Muscle layer of duodenum (tissue), 2 donors: Measurements from ENCODE around the gene EFNA2.
"Not testable (repeated sequence)": the region's sequence is repeated elsewhere in the genome, so short reads cannot be mapped to it uniquely, and the experiment has no call there.

Experiments
- H3K27ac ChIP-seq: one replicate; pipeline ENCODE4 v1.7.0; 2013; ENCODE audit warnings: mild to moderate bottlenecking, low read length
- H3K27me3 ChIP-seq: one replicate; pipeline ENCODE4 v1.7.0; 2013; ENCODE audit warnings: low read depth, mild to moderate bottlenecking, control low read depth, low read length
- H3K36me3 ChIP-seq, 2 donors: one replicate each; pipeline ENCODE4 v1.7.0; 2013; ENCODE audit warnings: low read length in 2 of 2, control low read depth in 1 of 2, mild to moderate bottlenecking in 1 of 2; ENCODE audit not compliant: insufficient read depth in 2 of 2, control insufficient read depth in 1 of 2
- H3K4me1 ChIP-seq, 2 donors: one replicate each; pipeline ENCODE4 v1.7.0; 2013; ENCODE audit warnings: low read length in 2 of 2, mild to moderate bottlenecking in 2 of 2, control low read depth in 1 of 2, moderate library complexity in 1 of 2; ENCODE audit not compliant: insufficient read depth in 2 of 2, control insufficient read depth in 1 of 2
- H3K4me3 ChIP-seq, 2 donors: one replicate each; pipeline ENCODE4 v1.7.0; 2013; ENCODE audit warnings: low read length in 2 of 2, low read depth in 1 of 2, mild to moderate bottlenecking in 1 of 2
- H3K9me3 ChIP-seq, 2 donors: one replicate each; pipeline ENCODE4 v1.7.0; 2013; ENCODE audit warnings: low read length in 2 of 2, control low read depth in 1 of 2, mild to moderate bottlenecking in 1 of 2; ENCODE audit not compliant: control insufficient read depth in 1 of 2
- donor health status: healthy.

Gene EFNA2

DNA sequence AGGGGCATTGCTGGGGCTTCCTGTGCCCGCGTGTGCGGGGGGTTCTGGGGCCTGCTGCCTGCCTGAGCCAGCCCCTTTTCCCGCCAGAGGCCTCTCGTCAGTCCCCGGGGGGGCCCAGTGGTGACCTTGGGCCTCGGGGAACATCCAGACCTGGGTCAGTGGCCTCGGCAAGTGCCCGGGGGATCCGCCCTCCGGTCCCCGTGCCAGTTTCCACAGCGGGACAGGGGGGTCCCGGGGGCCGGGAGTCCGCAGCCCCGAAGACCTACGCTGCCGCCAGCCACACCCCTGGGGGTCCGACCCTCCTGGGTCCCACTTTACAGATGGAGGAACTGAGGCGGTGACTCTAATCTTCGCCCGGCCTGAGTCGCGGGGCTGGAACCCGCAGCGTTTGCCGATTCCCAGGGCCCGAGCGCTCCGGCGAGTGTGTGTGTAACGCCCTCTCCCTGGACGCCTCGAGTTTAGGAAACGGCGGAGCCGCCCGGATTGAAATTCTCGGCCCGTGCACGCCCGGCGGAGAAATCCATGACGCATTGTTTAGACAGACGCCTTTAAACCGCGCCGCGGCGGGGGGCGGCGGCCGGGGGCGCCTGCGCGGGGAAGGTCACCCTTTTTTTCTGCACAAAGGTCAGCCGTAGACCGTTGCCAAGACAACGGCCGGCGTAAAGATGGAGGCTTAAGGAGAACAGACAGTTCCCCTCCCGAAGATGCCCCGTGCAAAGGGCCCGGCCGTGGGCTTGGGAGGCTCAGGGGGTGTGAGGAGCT lies 39.3 kb downstream of the EFNA2 start:
- no peak overlapping the region for H3K27ac ChIP-seq
- no peaks in the 10 kb centered on the region for H3K9me3 ChIP-seq
- H3K27me3 ChIP-seq = peaks cover 4% of the 10 kb centered on the region
- H3K36me3 ChIP-seq = no peaks in the 10 kb centered on the region
- peak overlapping the region in 1 of 2 donors; percentile 54 for H3K4me3 ChIP-seq
- H3K4me1 ChIP-seq = peaks cover 0 to 11% of the 10 kb centered on the region in 2 donors

GRCh38 chr19:1325568-1326294 lies 40.1 kb downstream of the EFNA2 start:
- Histone ChIP-seq H3K9me3 (no peaks in the 10 kb centered on the region), H3K4me3 (peak overlapping the region in 1 of 2 donors; percentile 54), H3K27me3 (peaks cover 4% of the 10 kb centered on the region), H3K4me1 (peaks cover 0 to 11% of the 10 kb centered on the region in 2 donors), H3K36me3 (no peaks in the 10 kb centered on the region), H3K27ac (no peak overlapping the region)

GRCh38 chr19:1327125-1327524 lies 41.5 kb downstream of the EFNA2 start:
- no peaks in the 10 kb centered on the region for H3K9me3 ChIP-seq
- peaks cover 9% of the 10 kb centered on the region for H3K27me3 ChIP-seq
- peaks cover 0 to 11% of the 10 kb centered on the region in 2 donors for H3K4me1 ChIP-seq
- H3K4me3 ChIP-seq = no peak overlapping the region
- H3K27ac ChIP-seq = no peak overlapping the region
- H3K36me3 ChIP-seq = no peaks in the 10 kb centered on the region

DNA sequence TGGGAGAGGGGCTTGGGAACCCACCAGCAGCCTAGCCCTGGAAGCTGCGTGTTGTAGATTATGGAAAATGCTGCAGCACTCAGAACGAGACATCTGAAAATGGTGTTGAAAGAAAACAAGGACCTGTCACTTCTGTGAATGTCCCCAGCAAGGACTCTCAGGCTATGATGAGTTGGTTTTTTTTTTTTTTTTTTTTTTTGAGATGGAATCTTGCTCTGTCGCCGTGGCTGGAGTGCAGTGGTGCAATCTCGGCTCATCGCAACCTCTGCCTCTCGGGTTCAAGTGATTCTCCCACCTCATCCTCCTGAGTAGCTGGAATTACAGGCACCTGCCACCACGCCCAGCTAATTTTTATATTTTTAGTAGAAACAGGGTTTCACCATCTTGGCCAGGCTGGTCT lies 46.5 kb downstream of the EFNA2 start:
- H3K27me3 ChIP-seq, H3K9me3 ChIP-seq, H3K27ac ChIP-seq, H3K36me3 ChIP-seq, H3K4me1 ChIP-seq, H3K4me3 ChIP-seq: not testable (repeated sequence)

DNA sequence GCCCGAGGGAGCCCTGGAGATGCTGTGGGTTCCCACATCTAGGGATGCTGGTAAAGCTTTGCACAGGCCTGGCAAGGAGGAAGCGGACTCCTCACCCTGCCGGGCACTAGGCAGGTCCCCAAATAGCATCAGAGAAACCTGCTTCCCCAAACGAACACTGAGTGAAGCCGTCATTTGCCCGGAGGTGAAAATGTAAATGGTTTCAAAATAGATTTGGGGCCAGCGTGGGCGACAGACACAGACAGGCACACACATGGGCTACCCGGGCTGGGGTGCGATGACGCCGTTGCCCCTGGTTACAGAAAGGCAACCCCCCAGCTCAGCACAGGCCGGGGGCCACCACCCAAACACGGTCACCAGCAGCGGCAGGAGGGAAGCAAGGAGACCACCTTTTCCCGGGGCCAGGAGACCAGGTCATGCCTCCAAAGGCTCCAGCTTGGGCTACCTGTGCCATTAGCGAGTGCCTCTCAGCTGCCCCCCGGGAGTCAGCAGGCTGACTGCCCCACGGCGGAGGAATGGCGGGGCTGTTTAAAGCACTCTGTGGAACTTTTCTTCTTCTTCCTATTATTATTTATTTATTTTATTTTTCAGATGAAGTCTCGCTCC lies 50.5 kb downstream of the EFNA2 start:
- Histone ChIP-seq H3K36me3 (no peaks in the 10 kb centered on the region), H3K9me3 (no peaks in the 10 kb centered on the region)

DNA sequence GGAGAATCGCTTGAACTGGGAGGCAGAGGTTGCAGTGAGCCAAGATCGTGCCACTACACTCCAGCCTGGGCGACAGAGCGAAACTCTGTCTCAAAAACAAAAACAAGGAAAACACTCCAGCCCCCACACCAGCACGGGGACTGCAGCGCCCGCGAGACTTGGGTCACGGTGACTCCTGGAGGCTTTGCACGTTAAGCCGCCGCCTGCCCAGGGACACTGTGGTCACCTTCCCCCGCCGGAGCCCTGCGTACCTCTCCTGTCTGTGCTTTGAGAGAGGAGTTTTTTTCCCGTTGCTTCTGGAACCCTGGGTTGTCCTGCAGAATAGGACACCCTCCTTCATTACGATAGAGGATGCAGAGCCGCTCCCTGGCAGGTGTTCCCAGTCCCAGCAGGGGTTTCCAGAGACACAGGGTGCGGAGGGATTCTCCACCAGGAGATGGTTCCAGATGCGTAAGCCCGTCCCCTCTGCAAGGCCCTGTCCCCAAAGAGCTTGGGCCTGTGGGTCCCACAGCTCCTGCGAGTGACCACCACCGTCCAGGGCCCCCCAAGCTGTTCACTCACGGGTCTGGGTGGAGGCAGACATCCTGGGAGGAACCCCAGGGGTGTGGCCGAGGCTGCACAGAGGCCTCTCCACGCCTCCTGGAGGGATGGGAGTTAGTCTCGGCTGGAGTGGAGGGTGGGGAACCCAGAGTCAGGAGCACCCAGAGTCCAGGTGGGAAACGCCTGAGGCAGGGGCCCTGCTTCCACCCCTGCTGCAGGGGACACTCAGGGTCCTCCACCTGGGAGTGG lies 55.2 kb downstream of the EFNA2 start:
- no peaks in the 10 kb centered on the region for H3K36me3 ChIP-seq
- H3K4me3 ChIP-seq = no peak overlapping the region
- no peaks in the 10 kb centered on the region for H3K27me3 ChIP-seq
- no peak overlapping the region for H3K27ac ChIP-seq
- H3K9me3 ChIP-seq = no peaks in the 10 kb centered on the region
- H3K4me1 ChIP-seq = no peaks in the 10 kb centered on the region

More for the DNA sequence above, 50.5 kb downstream of the EFNA2 start:
- Histone ChIP-seq H3K4me1 (no peaks in the 10 kb centered on the region), H3K4me3 (no peak overlapping the region), H3K27ac (no peak overlapping the region), H3K27me3 (peaks cover 5% of the 10 kb centered on the region)

DNA sequence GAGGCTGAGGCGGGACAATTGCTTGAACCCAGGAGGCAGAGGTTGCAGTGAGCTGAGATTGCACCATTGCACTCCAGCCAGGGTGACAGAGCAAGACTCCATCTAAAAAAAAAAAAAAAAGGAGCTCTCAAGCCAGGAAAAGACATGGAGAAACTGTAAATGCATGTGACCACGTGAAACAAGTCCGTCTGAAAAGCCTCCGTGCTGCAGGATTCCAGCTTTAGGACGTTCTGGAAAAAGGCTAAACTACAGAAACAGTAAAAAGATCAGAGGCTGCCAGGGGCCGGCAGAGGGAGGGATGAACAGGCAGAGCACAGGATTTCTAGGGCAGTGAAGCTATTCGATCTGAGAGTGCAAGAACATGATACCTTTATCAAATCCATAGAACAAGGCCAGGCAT lies 57.4 kb downstream of the EFNA2 start:
- no peak overlapping the region for H3K4me3 ChIP-seq

DNA sequence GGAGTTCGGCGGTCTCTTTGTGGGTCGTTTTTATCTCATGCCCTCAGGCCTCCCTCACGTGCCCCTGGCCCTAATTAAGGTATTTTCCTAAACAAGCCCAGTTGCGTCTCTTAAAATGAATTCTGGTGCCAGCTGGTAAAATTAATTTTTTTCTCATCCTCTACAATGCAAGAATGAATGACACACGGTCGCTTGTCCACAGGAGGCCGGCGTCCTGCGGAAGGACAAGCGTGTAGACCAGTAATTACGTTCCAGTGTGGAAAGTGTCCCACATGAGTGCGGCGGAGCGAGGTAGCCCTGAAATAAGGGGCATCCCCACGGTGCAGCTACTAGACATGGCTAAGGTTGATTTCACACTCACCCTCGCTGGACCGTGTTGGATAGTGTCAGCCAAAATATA lies 63.5 kb downstream of the EFNA2 start:
- Histone ChIP-seq H3K4me3 (no peak overlapping the region), H3K27me3 (no peaks in the 10 kb centered on the region), H3K27ac (no peak overlapping the region), H3K36me3 (no peaks in the 10 kb centered on the region), H3K9me3 (no peaks in the 10 kb centered on the region), H3K4me1 (peaks cover 0 to 5% of the 10 kb centered on the region in 2 donors)

More for the DNA sequence above, 57.4 kb downstream of the EFNA2 start:
- Histone ChIP-seq H3K27me3 (no peaks in the 10 kb centered on the region), H3K9me3 (no peaks in the 10 kb centered on the region), H3K27ac (no peak overlapping the region), H3K4me1 (no peaks in the 10 kb centered on the region), H3K36me3 (no peaks in the 10 kb centered on the region)

DNA sequence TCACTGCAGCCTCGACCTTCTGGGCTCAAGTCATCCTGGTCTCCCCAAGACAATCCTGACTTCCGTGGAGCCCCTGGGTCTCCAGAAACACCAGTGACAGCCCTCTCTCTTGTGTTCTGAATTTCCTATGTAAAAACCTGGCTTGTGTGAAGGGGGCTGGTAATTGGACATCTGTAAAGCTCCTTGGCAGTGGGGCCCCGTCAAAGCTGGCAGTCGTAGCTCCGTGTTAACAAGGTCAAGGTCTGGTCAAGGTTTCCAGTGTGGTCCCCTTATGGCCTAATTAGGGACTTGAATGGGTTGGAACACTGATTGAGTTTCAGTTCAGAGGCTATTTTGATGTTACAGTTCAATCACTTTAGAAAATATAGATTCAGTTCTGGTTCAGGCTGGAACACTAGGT lies 65.2 kb downstream of the EFNA2 start:
- no peak overlapping the region for H3K27ac ChIP-seq
- peaks cover 2 to 13% of the 10 kb centered on the region in 2 donors for H3K4me1 ChIP-seq
- H3K36me3 ChIP-seq = no peaks in the 10 kb centered on the region
- no peak overlapping the region for H3K4me3 ChIP-seq
- no peaks in the 10 kb centered on the region for H3K9me3 ChIP-seq
- H3K27me3 ChIP-seq = no peaks in the 10 kb centered on the region
